Astrocyte (in vitro differentiated cells and primary cell): Measurements from ENCODE around the gene USP47.

ENCODE experiments used
- EZH2 ChIP-seq: IDR thresholded peaks from 2 replicates; pipeline ENCODE4 v1.6.1; 2012; ENCODE audit warnings: mild to moderate bottlenecking, low read length, inconsistent platforms; ENCODE audit not compliant: insufficient read depth
- TF ChIP-seq, protein P1 (sequence below): IDR thresholded peaks from 2 replicates; pipeline ENCODE4 v1.5.1; 2011; ENCODE audit warnings: low read depth, mild to moderate bottlenecking, inconsistent platforms, low read length, moderate library complexity; ENCODE audit not compliant: insufficient read depth

DNA sequence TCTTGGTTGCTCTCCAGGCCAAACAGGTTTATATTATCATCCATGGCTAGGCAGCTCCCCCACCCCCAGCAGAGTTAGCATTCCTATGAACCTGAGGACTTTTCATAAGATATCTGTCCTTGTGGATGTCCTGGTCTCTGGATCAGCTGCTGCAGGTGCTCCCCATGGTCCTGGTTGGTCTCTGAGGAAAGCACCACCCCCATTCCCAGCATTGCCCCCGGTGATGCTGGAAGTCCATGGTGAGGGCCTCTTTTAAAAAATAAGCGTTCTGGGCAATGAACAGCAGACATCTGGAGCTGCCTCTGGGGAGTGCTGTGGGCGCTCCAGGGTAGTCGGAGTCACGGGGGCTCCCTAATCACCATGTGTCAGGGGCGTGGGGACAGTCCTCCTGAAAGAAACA lies 140.1 kb downstream of the USP47 start:
- TF ChIP-seq, protein P1, sequence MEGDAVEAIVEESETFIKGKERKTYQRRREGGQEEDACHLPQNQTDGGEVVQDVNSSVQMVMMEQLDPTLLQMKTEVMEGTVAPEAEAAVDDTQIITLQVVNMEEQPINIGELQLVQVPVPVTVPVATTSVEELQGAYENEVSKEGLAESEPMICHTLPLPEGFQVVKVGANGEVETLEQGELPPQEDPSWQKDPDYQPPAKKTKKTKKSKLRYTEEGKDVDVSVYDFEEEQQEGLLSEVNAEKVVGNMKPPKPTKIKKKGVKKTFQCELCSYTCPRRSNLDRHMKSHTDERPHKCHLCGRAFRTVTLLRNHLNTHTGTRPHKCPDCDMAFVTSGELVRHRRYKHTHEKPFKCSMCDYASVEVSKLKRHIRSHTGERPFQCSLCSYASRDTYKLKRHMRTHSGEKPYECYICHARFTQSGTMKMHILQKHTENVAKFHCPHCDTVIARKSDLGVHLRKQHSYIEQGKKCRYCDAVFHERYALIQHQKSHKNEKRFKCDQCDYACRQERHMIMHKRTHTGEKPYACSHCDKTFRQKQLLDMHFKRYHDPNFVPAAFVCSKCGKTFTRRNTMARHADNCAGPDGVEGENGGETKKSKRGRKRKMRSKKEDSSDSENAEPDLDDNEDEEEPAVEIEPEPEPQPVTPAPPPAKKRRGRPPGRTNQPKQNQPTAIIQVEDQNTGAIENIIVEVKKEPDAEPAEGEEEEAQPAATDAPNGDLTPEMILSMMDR: no peak
- no peak for TF ChIP-seq EZH2
